Daoy (cell line): ENCODE data around the gene CRLF3. TPM values are rescaled to one million over a fixed set of nuclear protein-coding genes. Genes with fewer than 3 reads are reported as not detected.
"Not testable (repeated sequence)": the region's sequence is repeated elsewhere in the genome, so short reads cannot be mapped to it uniquely, and the experiment has no call there.

Experiments
- DNase-seq: peaks from one replicate; pipeline ENCODE4 v3.0.0-alpha.2; 2015; ENCODE audit warnings: low read depth
- total RNA-seq: library from RNA; depleted of rRNA; stranded (reverse); fragments of >200 nt; shearing (Covaris generic); gene quantifications from 2 replicates; pipeline ENCODE4 v1.2.3, GENCODE V29; 2014; rRNA removed

The CRLF3 gene
- total RNA-seq, 1 experiment from 2014 or later, result 28.2 TPM

DNA sequence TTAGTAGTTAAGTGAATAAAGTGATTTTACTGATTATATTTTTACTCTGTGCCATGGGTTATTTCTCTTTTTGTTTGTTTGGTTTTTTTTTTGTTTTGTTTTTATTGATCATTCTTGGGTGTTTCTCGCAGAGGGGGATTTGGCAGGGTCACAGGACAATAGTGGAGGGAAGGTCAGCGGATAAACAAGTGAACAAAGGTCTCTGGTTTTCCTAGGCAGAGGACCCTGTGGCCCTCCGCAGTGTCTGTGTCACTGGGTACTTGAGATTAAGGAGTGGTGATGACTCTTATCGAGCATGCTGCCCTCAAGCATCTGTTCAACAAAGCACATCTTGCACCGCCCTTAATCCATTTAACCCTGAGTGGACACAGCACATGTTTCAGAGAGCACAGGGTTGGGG lies 88.8 kb downstream of the CRLF3 start:
- not testable (repeated sequence) for DNase-seq

DNA sequence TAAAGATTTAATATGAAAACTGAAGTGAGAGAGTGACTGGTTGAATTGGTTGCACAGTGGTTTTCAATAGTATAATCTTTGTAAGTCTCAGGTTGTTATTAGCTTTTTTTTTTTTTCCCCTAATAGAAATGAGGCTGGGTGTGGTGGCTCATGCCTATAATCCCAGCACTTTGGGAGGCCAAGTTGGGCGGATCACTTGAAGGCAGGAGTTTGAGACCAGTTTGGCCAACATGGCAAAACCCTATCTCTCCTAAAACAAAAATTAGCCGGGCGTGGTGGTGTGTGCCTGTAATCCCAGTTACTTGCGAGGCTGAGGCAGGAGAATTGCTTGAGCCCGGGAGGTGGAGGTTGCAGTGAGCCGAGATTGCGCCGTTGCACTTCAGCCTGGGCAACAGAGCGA lies 89.3 kb downstream of the CRLF3 start:
- DNase-seq, result not testable (repeated sequence)

DNA sequence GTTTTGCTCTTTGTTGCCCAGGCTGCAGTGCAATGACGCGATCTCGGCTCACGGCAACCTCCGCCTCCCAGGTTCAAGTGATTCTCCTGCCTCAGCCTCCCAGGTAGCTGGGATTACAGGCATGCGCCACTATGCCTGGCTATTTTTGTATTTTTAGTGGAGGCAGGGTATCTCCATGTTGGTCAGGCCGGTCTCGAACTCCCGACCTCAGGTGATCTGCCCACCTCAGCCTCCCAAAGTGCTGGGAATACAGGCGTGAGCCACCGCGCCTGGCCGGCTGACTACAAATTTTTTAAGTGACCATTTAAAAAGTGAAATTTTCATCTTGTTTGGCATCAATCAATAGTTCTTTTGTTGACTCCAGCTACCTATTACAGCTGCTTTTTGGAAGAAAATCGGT lies 90.3 kb downstream of the CRLF3 start:
- not testable (repeated sequence) for DNase-seq

Other genes with a start within 250 kb of the CRLF3 start
- 9.7 and 11.0 TPM in 2 replicates for gene ATAD5, start 7.3 kb upstream of the CRLF3 start, total RNA-seq
- gene TEFM, start 81.5 kb upstream of the CRLF3 start, total RNA-seq, result 12.5 and 27.5 TPM in 2 replicates
- 6.9 TPM in 1 of 2 replicates, not detected in the other for gene ADAP2, start 97.3 kb upstream of the CRLF3 start, total RNA-seq
- 15.2 and 20.4 TPM in 2 replicates for gene RNF135, start 146.3 kb upstream of the CRLF3 start, total RNA-seq